GM18511 (cell line): ENCODE measurements around the gene GPHB5.

Source experiments
- ATAC-seq: cut with Tn5 transposase; IDR thresholded peaks from one replicate; pipeline ENCODE4 v1.9.1; 2021; ENCODE audit warnings: mild to moderate bottlenecking, moderate library complexity; ENCODE audit not compliant: unreplicated experiment

The GPHB5 gene

GRCh38 chr14:63267171-63267570 lies 51.6 kb downstream of the GPHB5 start:
- no peak for ATAC-seq

- no peak for ATAC-seq
These were observed 52.6 kb downstream of the GPHB5 start for GRCh38 chr14:63266106-63266505.
